ENCODE data around the gene CLTA. TPM values are rescaled to one million over a fixed set of nuclear protein-coding genes. Genes with fewer than 3 reads are reported as not detected.

CLTA gene
- total RNA-seq, 2 experiments from 2014 or later = 32.0 to 32.8 TPM

DNA sequence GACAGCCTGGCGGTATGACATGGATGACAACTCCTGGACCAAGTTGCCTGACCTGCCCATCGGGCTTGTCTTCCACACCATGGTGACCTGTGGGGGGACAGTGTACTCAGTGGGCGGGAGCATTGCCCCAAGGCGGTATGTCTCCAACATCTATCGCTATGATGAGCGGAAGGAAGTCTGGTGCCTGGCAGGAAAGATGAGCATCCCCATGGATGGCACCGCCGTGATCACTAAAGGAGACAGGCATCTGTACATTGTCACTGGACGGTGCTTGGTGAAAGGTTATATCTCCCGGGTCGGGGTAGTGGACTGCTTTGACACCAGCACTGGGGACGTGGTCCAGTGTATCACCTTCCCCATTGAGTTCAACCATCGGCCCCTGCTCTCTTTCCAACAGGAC, 20.2 kb upstream of the CLTA start:
- no peak overlapping the region for H3K27ac Mint-ChIP-seq
- ATAC-seq (ENCODE audit: poor library complexity) (no peak), DNase-seq (no peak)
- Histone ChIP-seq H3K4me3 (ENCODE audit: low read length) (no peak overlapping the region), H3K9me3 (ENCODE audit: control insufficient read depth in 1 of 2, insufficient read depth in 1 of 2, low read length in 2 of 2) (no peaks in the 10 kb centered on the region), H3K36me3 (ENCODE audit: insufficient read depth, low read length) (no peaks in the 10 kb centered on the region), H3K27me3 (ENCODE audit: control insufficient read depth in 1 of 2, insufficient read depth in 2 of 2, low read length in 2 of 2) (no peaks in the 10 kb centered on the region), H3K27ac (ENCODE audit: low read depth in 1 of 2, low read length in 2 of 2) (no peak overlapping the region), H3K4me1 (ENCODE audit: insufficient read depth, low read length) (peaks cover 12% of the 10 kb centered on the region)
- POLR2A ChIA-PET = no interaction called here
- H3K9me3 Mint-ChIP-seq = no peaks in the 10 kb centered on the region
- TF ChIP-seq, protein P1, sequence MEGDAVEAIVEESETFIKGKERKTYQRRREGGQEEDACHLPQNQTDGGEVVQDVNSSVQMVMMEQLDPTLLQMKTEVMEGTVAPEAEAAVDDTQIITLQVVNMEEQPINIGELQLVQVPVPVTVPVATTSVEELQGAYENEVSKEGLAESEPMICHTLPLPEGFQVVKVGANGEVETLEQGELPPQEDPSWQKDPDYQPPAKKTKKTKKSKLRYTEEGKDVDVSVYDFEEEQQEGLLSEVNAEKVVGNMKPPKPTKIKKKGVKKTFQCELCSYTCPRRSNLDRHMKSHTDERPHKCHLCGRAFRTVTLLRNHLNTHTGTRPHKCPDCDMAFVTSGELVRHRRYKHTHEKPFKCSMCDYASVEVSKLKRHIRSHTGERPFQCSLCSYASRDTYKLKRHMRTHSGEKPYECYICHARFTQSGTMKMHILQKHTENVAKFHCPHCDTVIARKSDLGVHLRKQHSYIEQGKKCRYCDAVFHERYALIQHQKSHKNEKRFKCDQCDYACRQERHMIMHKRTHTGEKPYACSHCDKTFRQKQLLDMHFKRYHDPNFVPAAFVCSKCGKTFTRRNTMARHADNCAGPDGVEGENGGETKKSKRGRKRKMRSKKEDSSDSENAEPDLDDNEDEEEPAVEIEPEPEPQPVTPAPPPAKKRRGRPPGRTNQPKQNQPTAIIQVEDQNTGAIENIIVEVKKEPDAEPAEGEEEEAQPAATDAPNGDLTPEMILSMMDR (IDR thresholded peaks at IDR 0.05) = no peak
- H3K36me3 Mint-ChIP-seq (ENCODE audit: low read depth) = no peaks in the 10 kb centered on the region
- H3K4me3 Mint-ChIP-seq = no peak overlapping the region
- H3K4me1 Mint-ChIP-seq (ENCODE audit: low read depth) = no peaks in the 10 kb centered on the region
- CTCF ChIA-PET = interaction anchor here (7.5 kb wide), 1 partner anchor 69 kb away, joined by 122 read pairs; no protein-coding TSS in a partner anchor
- no peaks in the 10 kb centered on the region for H3K27me3 Mint-ChIP-seq
- intact Hi-C loops (cut with DNase I, micrococcal nuclease) = no loop called here

DNA sequence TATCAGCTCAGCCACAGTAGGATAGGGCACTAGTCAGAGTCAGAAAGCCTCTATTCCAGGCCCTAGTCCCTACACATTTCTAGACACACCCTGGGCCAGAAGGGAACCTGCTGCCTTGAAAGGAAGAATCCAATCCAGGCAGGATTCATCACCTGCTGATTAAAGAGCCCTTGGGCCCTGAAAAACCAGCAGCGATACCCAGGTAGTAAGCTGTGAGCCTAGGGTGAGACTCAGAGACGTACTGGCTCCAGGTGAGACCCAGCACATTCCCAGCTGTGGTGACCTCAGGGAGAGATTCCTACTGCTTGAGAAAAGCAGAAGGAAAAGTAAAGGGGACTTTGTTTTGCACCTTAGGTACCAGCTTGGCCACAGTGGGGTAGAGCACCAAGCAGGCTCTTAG, 16.9 kb upstream of the CLTA start:
- ChIA-PET CTCF (interaction anchor here (0.7 to 1.1 kb wide), 2 partner anchors 71 to 196 kb away, joined by 3 to 4 read pairs; no protein-coding TSS in a partner anchor), POLR2A (no interaction called here)
- H3K4me1 Mint-ChIP-seq (ENCODE audit: low read depth) = no peaks in the 10 kb centered on the region
- no peaks in the 10 kb centered on the region for H3K4me1 ChIP-seq (ENCODE audit: insufficient read depth, low read length)
- no peak overlapping the region for H3K27ac ChIP-seq (ENCODE audit: low read depth in 1 of 2, low read length in 2 of 2)
- no peak for ATAC-seq (ENCODE audit: poor library complexity)
- no peaks in the 10 kb centered on the region for H3K27me3 Mint-ChIP-seq
- intact Hi-C loops (cut with DNase I, micrococcal nuclease) = no loop called here
- no peak overlapping the region for H3K27ac Mint-ChIP-seq
- no peaks in the 10 kb centered on the region for H3K9me3 Mint-ChIP-seq
- H3K36me3 ChIP-seq (ENCODE audit: insufficient read depth, low read length) = no peaks in the 10 kb centered on the region
- H3K27me3 ChIP-seq (ENCODE audit: control insufficient read depth in 1 of 2, insufficient read depth in 2 of 2, low read length in 2 of 2) = no peaks in the 10 kb centered on the region
- TF ChIP-seq, protein P1 (IDR thresholded peaks at IDR 0.05) = no peak
- H3K36me3 Mint-ChIP-seq (ENCODE audit: low read depth) = no peaks in the 10 kb centered on the region
- H3K9me3 ChIP-seq (ENCODE audit: control insufficient read depth in 1 of 2, insufficient read depth in 1 of 2, low read length in 2 of 2) = no peaks in the 10 kb centered on the region
- no peak overlapping the region for H3K4me3 ChIP-seq (ENCODE audit: low read length)
- no peak for DNase-seq
- no peak overlapping the region for H3K4me3 Mint-ChIP-seq

DNA sequence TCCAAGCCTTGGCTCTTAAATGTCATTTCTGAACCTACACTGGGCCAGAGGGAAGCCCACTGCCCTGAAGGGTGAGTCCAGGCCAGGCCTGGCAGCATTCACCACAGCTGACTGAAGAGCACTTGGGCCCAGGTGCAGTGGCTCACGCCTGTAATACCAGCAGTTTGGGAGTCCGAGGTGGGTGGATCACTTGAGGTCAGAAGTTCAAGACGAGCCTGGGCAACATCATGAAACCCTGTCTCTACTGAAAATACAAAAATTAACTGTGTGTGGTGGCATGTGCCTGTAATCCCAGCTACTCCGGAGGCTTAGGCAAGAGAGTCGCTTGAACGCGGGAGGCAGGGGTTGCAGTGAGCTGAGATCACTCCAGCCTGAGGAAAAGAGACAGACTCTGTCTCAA, 16.4 kb upstream of the CLTA start:
- H3K4me3 Mint-ChIP-seq = no peak overlapping the region
- ATAC-seq (ENCODE audit: poor library complexity) (no peak), DNase-seq (no peak)
- Histone ChIP-seq H3K4me3 (ENCODE audit: low read length) (no peak overlapping the region), H3K9me3 (ENCODE audit: control insufficient read depth in 1 of 2, insufficient read depth in 1 of 2, low read length in 2 of 2) (no peaks in the 10 kb centered on the region), H3K27me3 (ENCODE audit: control insufficient read depth in 1 of 2, insufficient read depth in 2 of 2, low read length in 2 of 2) (no peaks in the 10 kb centered on the region), H3K27ac (ENCODE audit: low read depth in 1 of 2, low read length in 2 of 2) (no peak overlapping the region), H3K4me1 (ENCODE audit: insufficient read depth, low read length) (no peaks in the 10 kb centered on the region), H3K36me3 (ENCODE audit: insufficient read depth, low read length) (no peaks in the 10 kb centered on the region)
- ChIA-PET CTCF (interaction anchor here (1.1 kb wide), 1 partner anchor 71 kb away, joined by 3 read pairs; no protein-coding TSS in a partner anchor), POLR2A (no interaction called here)
- TF ChIP-seq, protein P1 (IDR thresholded peaks at IDR 0.05) = no peak
- H3K27me3 Mint-ChIP-seq = no peaks in the 10 kb centered on the region
- H3K9me3 Mint-ChIP-seq = no peaks in the 10 kb centered on the region
- no peaks in the 10 kb centered on the region for H3K36me3 Mint-ChIP-seq (ENCODE audit: low read depth)
- intact Hi-C loops (cut with DNase I, micrococcal nuclease) = no loop called here
- H3K4me1 Mint-ChIP-seq (ENCODE audit: low read depth) = no peaks in the 10 kb centered on the region
- H3K27ac Mint-ChIP-seq = no peak overlapping the region

Data from CD4-positive, alpha-beta T cell (primary cell).